CD4-positive, alpha-beta memory T cell (primary cell): ENCODE data around the gene ZNF215. TPM values are rescaled to one million over a fixed set of nuclear protein-coding genes. Genes with fewer than 3 reads are reported as not detected.
A peak's percentile ranks its signal among the peaks of the same experiment; 100 is the strongest.
"Not testable (repeated sequence)": the region's sequence is repeated elsewhere in the genome, so short reads cannot be mapped to it uniquely, and the experiment has no call there.

ENCODE experiments used
- CTCF ChIA-PET: fragments of 350-600 bp; sonication (Branson Sonifier 250); formaldehyde crosslinking; loops from one replicate; lab custom pipeline; 2021; ENCODE audit warnings: inconsistent platforms; ENCODE audit not compliant: partially characterized antibody; lab: Charles Lee
- POLR2A ChIA-PET: fragments of 350-600 bp; sonication (Branson Sonifier 250); formaldehyde crosslinking; loops from one replicate; lab custom pipeline; 2021; ENCODE audit not compliant: partially characterized antibody; lab: Charles Lee
- DNase-seq, 5 donors: peaks; one replicate each; pipeline versions ENCODE4 v3.0.0 to v3.0.0-alpha.2; 2020 to 2022; ENCODE audit warnings: mixed read lengths in 1 of 5
- H3K27ac ChIP-seq: one replicate; pipeline ENCODE4 v1.7.0; 2013; ENCODE audit warnings: low read depth, low read length
- H3K27me3 ChIP-seq: 2 replicates; pipeline ENCODE4 v1.7.0; 2013; ENCODE audit warnings: mild to moderate bottlenecking, low read length, moderate library complexity; ENCODE audit not compliant: insufficient read depth
- H3K36me3 ChIP-seq: 2 replicates; pipeline ENCODE4 v1.7.0; 2013; ENCODE audit warnings: mild to moderate bottlenecking, low read length, moderate library complexity; ENCODE audit not compliant: insufficient read depth
- H3K4me1 ChIP-seq: 2 replicates; pipeline ENCODE4 v1.7.0; 2013; ENCODE audit warnings: mild to moderate bottlenecking, low read length, moderate library complexity; ENCODE audit not compliant: insufficient read depth
- H3K4me3 ChIP-seq, 2 donors: one replicate each; pipeline ENCODE4 v1.7.0; 2013; ENCODE audit warnings: low read length in 2 of 2, mild to moderate bottlenecking in 1 of 2
- H3K9me3 ChIP-seq, 2 donors: one replicate each; pipeline ENCODE4 v1.7.0; 2013; ENCODE audit warnings: low read length in 2 of 2, control low read depth in 1 of 2; ENCODE audit not compliant: control insufficient read depth in 1 of 2
- H3K27ac Mint-ChIP-seq, 7 donors: one replicate each; pipeline ENCODE4 v1.8.0; 2020 to 2021; ENCODE audit warnings: mixed read lengths in 7 of 7, mild to moderate bottlenecking in 6 of 7, inconsistent platforms in 3 of 7, moderate library complexity in 3 of 7
- H3K27me3 Mint-ChIP-seq, 2 donors: one replicate each; pipeline ENCODE4 v1.8.0; 2020 to 2021; ENCODE audit warnings: mixed read lengths in 2 of 2
- H3K36me3 Mint-ChIP-seq, 2 donors: one replicate each; pipeline ENCODE4 v1.8.0; 2020 to 2021; ENCODE audit warnings: mixed read lengths in 2 of 2, inconsistent platforms in 1 of 2, mild to moderate bottlenecking in 1 of 2
- H3K4me1 Mint-ChIP-seq, 4 donors: one replicate each; pipeline ENCODE4 v1.8.0; 2020 to 2021; ENCODE audit warnings: mixed read lengths in 4 of 4, mild to moderate bottlenecking in 1 of 4
- H3K4me3 Mint-ChIP-seq, 8 donors: one replicate each; pipeline ENCODE4 v1.8.0; 2020 to 2021; ENCODE audit warnings: mixed read lengths in 8 of 8, mild to moderate bottlenecking in 7 of 8, moderate library complexity in 6 of 8, inconsistent platforms in 3 of 8
- H3K9me3 Mint-ChIP-seq, 8 donors: one replicate each; pipeline ENCODE4 v1.8.0; 2020 to 2021; ENCODE audit warnings: mixed read lengths in 8 of 8, mild to moderate bottlenecking in 5 of 8, inconsistent platforms in 3 of 8, moderate library complexity in 1 of 8
- intact Hi-C: fragments of 100-400 bp; cut with micrococcal nuclease; formaldehyde crosslinking; loops from one replicate; pipeline ENCODE4 v1.15.1; 2023
- polyA plus RNA-seq, 2 donors: library from polyadenylated mRNA; unstranded; fragments of 300-500 nt; fragmentation: Illumina TruSeq; gene quantifications; one replicate each; pipeline ENCODE4 v1.2.3, GENCODE V29; 2021
- total RNA-seq, 2 experiments: library from RNA; stranded (reverse); gene quantifications; one replicate each; pipeline ENCODE4 v1.2.3, GENCODE V29; 2021

ZNF215 gene
- total RNA-seq (not detected), polyA plus RNA-seq (not detected)

DNA sequence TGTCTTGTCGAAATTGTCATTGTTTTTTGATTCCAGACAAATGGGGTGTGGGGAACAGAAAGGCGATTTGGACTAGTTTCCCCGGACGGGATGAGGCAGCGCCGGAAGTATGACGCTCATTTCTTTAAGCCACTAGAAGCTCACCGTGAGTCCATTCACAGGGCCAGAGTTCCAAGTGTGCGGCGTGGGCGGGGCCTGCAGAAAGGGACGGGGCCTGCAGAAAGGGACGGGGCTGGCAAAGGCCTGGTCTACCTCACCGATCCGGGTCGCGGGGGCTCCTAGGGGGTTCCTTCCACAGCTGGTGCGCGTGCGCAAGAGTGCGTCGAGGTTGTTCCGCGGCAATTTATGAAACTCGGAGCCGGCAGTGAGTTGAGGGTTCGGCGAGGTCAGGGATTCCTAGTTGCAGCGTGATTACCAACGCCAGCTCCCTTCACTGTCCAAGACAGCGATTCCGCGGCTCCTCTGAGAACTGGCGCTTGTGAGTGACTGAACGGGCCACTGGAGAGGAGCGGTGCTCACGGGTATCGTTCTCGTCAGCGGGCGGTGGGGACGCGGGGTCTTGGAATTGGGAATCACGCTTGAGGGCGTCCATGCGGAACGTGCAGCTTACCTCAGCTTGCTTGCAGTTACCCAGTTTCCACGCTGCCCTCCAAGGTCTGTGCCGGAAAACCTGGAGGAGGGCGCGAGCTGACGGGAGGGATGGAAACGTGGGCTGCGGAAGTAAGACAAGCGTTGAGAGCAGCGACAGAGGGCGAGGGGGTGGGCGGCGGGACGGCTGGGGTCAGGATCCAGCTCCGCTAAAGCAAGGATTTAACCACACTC is at the start of gene ZNF215:
Gene ZNF215, plus strand, starts transcription at position 219 of the 822 bp plus-strand sequence. CDS start 5,847 bp downstream, outside the sequence.
- H3K9me3 Mint-ChIP-seq = peaks cover 0 to 5% (median 0%) of the 10 kb centered on the region in 8 donors
- H3K4me3 ChIP-seq = peak within 1 kb of the TSS in 1 of 2 donors; percentile 13
- peaks cover 18% of the 10 kb centered on the region for H3K27me3 ChIP-seq
- H3K4me1 Mint-ChIP-seq = peaks cover 3 to 24% (median 16%) of the 10 kb centered on the region in 4 donors
- ChIA-PET CTCF (no interaction called here), POLR2A (interaction anchor here (0.7 kb wide), 1 partner anchor 1585 kb away, joined by 3 read pairs; no protein-coding TSS in a partner anchor)
- peaks cover 33 to 47% of the 10 kb centered on the region in 2 donors for H3K27me3 Mint-ChIP-seq
- H3K36me3 Mint-ChIP-seq = no peaks in the 10 kb centered on the region
- peak within 1 kb of the TSS; percentile 27 to 86 (median 74) for H3K4me3 Mint-ChIP-seq
- DNase-seq = peak in 3 of 5 donors; percentile 1 to 41 (median 1)
- peaks cover 18% of the 10 kb centered on the region for H3K4me1 ChIP-seq
- H3K36me3 ChIP-seq = no peaks in the 10 kb centered on the region
- no peaks in the 10 kb centered on the region for H3K9me3 ChIP-seq
- H3K27ac ChIP-seq = no peak within 1 kb of the TSS
- intact Hi-C loops = no loop called here
- peak within 1 kb of the TSS in 1 of 7 donors; percentile 1 for H3K27ac Mint-ChIP-seq

DNA sequence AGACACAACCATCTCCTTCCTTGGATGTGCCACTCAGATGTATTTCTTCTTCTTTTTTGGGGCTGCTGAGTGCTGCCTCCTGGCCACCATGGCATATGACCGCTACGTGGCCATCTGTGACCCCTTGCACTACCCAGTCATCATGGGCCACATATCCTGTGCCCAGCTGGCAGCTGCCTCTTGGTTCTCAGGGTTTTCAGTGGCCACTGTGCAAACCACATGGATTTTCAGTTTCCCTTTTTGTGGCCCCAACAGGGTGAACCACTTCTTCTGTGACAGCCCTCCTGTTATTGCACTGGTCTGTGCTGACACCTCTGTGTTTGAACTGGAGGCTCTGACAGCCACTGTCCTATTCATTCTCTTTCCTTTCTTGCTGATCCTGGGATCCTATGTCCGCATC is 49.3 kb upstream of the ZNF215 start:
- Mint-ChIP-seq H3K27me3 (peaks cover 5 to 10% of the 10 kb centered on the region in 2 donors), H3K36me3 (no peaks in the 10 kb centered on the region), H3K9me3 (peaks cover 0 to 7% (median 0%) of the 10 kb centered on the region in 8 donors), H3K4me3 (no peak overlapping the region), H3K27ac (no peak overlapping the region), H3K4me1 (no peaks in the 10 kb centered on the region)
- Histone ChIP-seq H3K4me1 (no peaks in the 10 kb centered on the region), H3K9me3 (no peaks in the 10 kb centered on the region), H3K27me3 (no peaks in the 10 kb centered on the region), H3K27ac (no peak overlapping the region), H3K36me3 (no peaks in the 10 kb centered on the region), H3K4me3 (no peak overlapping the region)
- CTCF ChIA-PET = no interaction called here
- DNase-seq = no peak
- POLR2A ChIA-PET = no interaction called here
- intact Hi-C loops = no loop called here

DNA sequence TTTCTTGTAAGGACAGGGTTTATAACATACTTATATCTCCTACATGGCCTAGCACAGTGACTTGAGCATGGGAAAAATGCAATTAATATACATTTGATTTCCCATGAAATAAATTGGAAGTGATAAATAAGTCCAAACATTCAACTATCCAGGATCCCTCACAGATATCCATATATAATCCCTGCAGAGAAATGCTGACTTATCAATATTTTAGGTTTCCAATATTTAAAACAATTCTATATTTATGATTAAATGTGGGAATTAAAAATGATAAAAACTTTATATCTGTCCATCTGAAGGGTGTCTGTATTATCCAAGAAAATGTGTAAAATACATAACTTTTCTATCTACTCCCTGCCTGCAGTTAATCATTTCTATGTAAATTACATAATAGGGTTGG is 43.5 kb upstream of the ZNF215 start:
- intact Hi-C loops = no loop called here
- H3K27ac Mint-ChIP-seq = no peak overlapping the region
- no peaks in the 10 kb centered on the region for H3K36me3 ChIP-seq
- H3K36me3 Mint-ChIP-seq = no peaks in the 10 kb centered on the region
- H3K4me1 ChIP-seq = no peaks in the 10 kb centered on the region
- no peaks in the 10 kb centered on the region for H3K9me3 ChIP-seq
- H3K27me3 ChIP-seq = peaks cover 10% of the 10 kb centered on the region
- ChIA-PET CTCF (no interaction called here), POLR2A (no interaction called here)
- DNase-seq = no peak
- peaks cover 9 to 10% of the 10 kb centered on the region in 2 donors for H3K27me3 Mint-ChIP-seq
- H3K27ac ChIP-seq = no peak overlapping the region
- H3K9me3 Mint-ChIP-seq = peaks cover 0 to 8% (median under 1%) of the 10 kb centered on the region in 8 donors
- H3K4me3 Mint-ChIP-seq = no peak overlapping the region
- no peak overlapping the region for H3K4me3 ChIP-seq
- H3K4me1 Mint-ChIP-seq = no peaks in the 10 kb centered on the region

DNA sequence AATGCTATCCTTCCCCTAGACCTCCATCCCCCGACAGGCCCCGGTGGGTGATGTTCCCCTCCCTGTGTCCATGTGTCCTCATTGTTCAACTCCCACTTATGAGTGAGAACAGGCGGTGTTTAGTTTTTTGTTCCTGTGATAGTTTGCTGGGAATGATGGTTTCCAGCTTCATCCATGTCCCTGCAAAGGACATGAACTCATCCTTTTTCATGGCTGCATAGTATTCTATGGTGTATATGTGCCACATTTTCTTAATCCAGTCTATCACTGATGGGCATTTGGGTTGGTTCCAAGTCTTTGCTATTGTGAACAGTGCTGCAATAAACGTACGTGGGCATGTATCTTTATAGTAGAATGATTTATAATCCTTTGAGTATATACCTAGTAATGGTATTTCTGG is 38.5 kb upstream of the ZNF215 start:
- intact Hi-C loops, H3K36me3 Mint-ChIP-seq, H3K27ac Mint-ChIP-seq: not testable (repeated sequence)

GRCh38 chr11:6888830-6889229 is 37.4 kb upstream of the ZNF215 start:
- Mint-ChIP-seq H3K4me3 (no peak overlapping the region), H3K4me1 (no peaks in the 10 kb centered on the region), H3K27ac (no peak overlapping the region), H3K27me3 (peaks cover 8 to 9% of the 10 kb centered on the region in 2 donors), H3K9me3 (peaks cover 0 to 8% (median 2%) of the 10 kb centered on the region in 8 donors), H3K36me3 (no peaks in the 10 kb centered on the region)
- no peaks in the 10 kb centered on the region for H3K4me1 ChIP-seq
- ChIA-PET CTCF (no interaction called here), POLR2A (interaction anchor here (0.8 kb wide), 1 partner anchor 28 kb away, joined by 3 read pairs; no protein-coding TSS in a partner anchor)
- no peaks in the 10 kb centered on the region for H3K9me3 ChIP-seq
- intact Hi-C loops = no loop called here
- H3K4me3 ChIP-seq = no peak overlapping the region
- DNase-seq = no peak
- peaks cover 7% of the 10 kb centered on the region for H3K27me3 ChIP-seq
- no peak overlapping the region for H3K27ac ChIP-seq
- H3K36me3 ChIP-seq = no peaks in the 10 kb centered on the region

More for the DNA sequence above, 38.5 kb upstream of the ZNF215 start:
- H3K27me3 Mint-ChIP-seq = peaks cover 9 to 15% of the 10 kb centered on the region in 2 donors
- H3K9me3 ChIP-seq, H3K9me3 Mint-ChIP-seq, CTCF ChIA-PET, H3K4me3 Mint-ChIP-seq, POLR2A ChIA-PET, H3K27ac ChIP-seq, H3K4me1 Mint-ChIP-seq, DNase-seq, H3K4me1 ChIP-seq, H3K36me3 ChIP-seq, H3K27me3 ChIP-seq, H3K4me3 ChIP-seq: not testable (repeated sequence)

- ChIA-PET CTCF (no interaction called here), POLR2A (interaction anchor here (0.8 kb wide), 1 partner anchor 29 kb away, joined by 3 read pairs; no protein-coding TSS in a partner anchor)
- no peak overlapping the region for H3K4me3 Mint-ChIP-seq
- no peak overlapping the region for H3K27ac Mint-ChIP-seq
- peaks cover 0 to 8% (median 2%) of the 10 kb centered on the region in 8 donors for H3K9me3 Mint-ChIP-seq
- H3K27me3 Mint-ChIP-seq = peaks cover 5 to 7% of the 10 kb centered on the region in 2 donors
- no peak overlapping the region for H3K27ac ChIP-seq
- H3K4me1 Mint-ChIP-seq = no peaks in the 10 kb centered on the region
- no peak overlapping the region for H3K4me3 ChIP-seq
- no peaks in the 10 kb centered on the region for H3K9me3 ChIP-seq
- no peak for DNase-seq
- H3K36me3 ChIP-seq = no peaks in the 10 kb centered on the region
- H3K27me3 ChIP-seq = peaks cover 7% of the 10 kb centered on the region
- intact Hi-C loops = no loop called here
- H3K36me3 Mint-ChIP-seq = no peaks in the 10 kb centered on the region
- no peaks in the 10 kb centered on the region for H3K4me1 ChIP-seq
Measured at GRCh38 chr11:6889835-6890234, 36.4 kb upstream of the ZNF215 start.

DNA sequence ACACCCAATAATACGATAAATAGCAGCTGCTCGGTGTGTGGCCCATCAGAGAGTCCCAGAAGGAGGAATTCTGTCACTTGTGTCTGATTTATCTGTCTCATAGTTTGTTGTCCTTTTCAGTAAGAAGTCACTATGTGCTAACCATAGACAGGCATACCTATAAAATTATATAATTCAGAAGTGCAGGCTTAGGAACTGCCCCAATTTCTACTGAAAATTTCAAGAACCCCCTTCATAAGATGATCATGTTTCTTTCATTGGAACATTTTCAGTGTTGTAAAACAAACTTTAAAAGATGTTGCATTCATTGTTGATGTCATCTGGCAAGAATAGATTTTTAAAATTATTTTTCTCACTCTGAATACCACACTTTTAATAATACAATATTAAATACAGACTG is 33.8 kb upstream of the ZNF215 start, which contains the start of gene OR2D2:
Gene OR2D2, minus strand, starts transcription at position 101 of the 400 bp plus-strand sequence. Its CDS starts 0 bp downstream, at position 101.
- Histone ChIP-seq H3K27ac (no peak within 1 kb of the TSS), H3K36me3 (no peaks in the 10 kb centered on the region), H3K4me3 (no peak within 1 kb of the TSS), H3K4me1 (no peaks in the 10 kb centered on the region), H3K27me3 (peaks cover 3% of the 10 kb centered on the region), H3K9me3 (no peaks in the 10 kb centered on the region)
- DNase-seq = no peak
- ChIA-PET CTCF (no interaction called here), POLR2A (no interaction called here)
- Mint-ChIP-seq H3K27ac (no peak within 1 kb of the TSS), H3K27me3 (peaks cover 5 to 9% of the 10 kb centered on the region in 2 donors), H3K9me3 (peaks cover 0 to 6% (median 1%) of the 10 kb centered on the region in 8 donors), H3K4me1 (no peaks in the 10 kb centered on the region), H3K4me3 (no peak within 1 kb of the TSS), H3K36me3 (no peaks in the 10 kb centered on the region)
- intact Hi-C loops = no loop called here
